IgD-negative memory B cell (primary cell): Measurements from ENCODE around the gene ABHD14A. TPM values are rescaled to one million over a fixed set of nuclear protein-coding genes. Genes with fewer than 3 reads are reported as not detected.
A peak's percentile ranks its signal among the peaks of the same experiment; 100 is the strongest.

ENCODE experiments used
- H3K27ac Mint-ChIP-seq, 3 donors: one replicate each; pipeline ENCODE4 v1.8.0; 2020 to 2022; ENCODE audit warnings: mild to moderate bottlenecking in 3 of 3, mixed read lengths in 3 of 3, moderate library complexity in 1 of 3
- H3K27me3 Mint-ChIP-seq: one replicate; pipeline ENCODE4 v1.8.0; 2021; ENCODE audit warnings: mixed read lengths
- H3K36me3 Mint-ChIP-seq: one replicate; pipeline ENCODE4 v1.8.0; 2020; ENCODE audit warnings: mild to moderate bottlenecking, mixed read lengths
- H3K4me1 Mint-ChIP-seq, 3 donors: one replicate each; pipeline ENCODE4 v1.8.0; 2020 to 2022; ENCODE audit warnings: mixed read lengths in 3 of 3, mild to moderate bottlenecking in 1 of 3
- H3K4me3 Mint-ChIP-seq, 4 donors: one replicate each; pipeline ENCODE4 v1.8.0; 2020 to 2022; ENCODE audit warnings: mild to moderate bottlenecking in 4 of 4, mixed read lengths in 4 of 4, moderate library complexity in 3 of 4
- H3K9me3 Mint-ChIP-seq, 3 donors: one replicate each; pipeline ENCODE4 v1.8.0; 2020 to 2021; ENCODE audit warnings: mixed read lengths in 3 of 3, mild to moderate bottlenecking in 1 of 3
- polyA plus RNA-seq: library from polyadenylated mRNA; unstranded; fragments of 300-500 nt; fragmentation: Illumina TruSeq; gene quantifications from one replicate; pipeline ENCODE4 v1.2.3, GENCODE V29; 2021

Gene ABHD14A
- polyA plus RNA-seq, 1 donor from 2014 or later, result 61.6 TPM

DNA sequence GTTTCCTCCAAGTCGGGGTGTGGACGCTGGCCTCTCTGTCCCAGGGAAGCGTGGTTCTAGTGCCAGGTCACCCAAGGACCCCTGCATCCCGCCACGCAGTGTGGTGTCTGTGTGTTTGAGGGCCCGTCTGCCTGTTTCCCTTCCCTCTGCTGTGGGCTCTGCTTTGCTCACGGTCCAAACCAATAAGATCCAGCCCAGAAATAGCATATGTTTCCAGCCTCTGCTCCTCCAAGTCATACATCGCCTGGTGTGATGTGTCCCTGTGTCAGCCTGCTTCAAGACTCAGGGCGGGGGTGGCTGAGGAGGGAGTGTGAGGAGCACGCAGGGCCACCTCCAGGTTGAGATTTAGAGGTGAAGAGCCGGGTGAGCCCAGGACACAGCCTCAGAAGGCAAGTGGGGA, 42.7 kb downstream of the ABHD14A start:
- no peak overlapping the region for H3K27ac Mint-ChIP-seq
- no peaks in the 10 kb centered on the region for H3K36me3 Mint-ChIP-seq
- no peaks in the 10 kb centered on the region for H3K27me3 Mint-ChIP-seq
- peaks cover 0 to 1% (median 0%) of the 10 kb centered on the region in 3 donors for H3K4me1 Mint-ChIP-seq
- H3K4me3 Mint-ChIP-seq, result no peak overlapping the region
- H3K9me3 Mint-ChIP-seq, result no peaks in the 10 kb centered on the region

DNA sequence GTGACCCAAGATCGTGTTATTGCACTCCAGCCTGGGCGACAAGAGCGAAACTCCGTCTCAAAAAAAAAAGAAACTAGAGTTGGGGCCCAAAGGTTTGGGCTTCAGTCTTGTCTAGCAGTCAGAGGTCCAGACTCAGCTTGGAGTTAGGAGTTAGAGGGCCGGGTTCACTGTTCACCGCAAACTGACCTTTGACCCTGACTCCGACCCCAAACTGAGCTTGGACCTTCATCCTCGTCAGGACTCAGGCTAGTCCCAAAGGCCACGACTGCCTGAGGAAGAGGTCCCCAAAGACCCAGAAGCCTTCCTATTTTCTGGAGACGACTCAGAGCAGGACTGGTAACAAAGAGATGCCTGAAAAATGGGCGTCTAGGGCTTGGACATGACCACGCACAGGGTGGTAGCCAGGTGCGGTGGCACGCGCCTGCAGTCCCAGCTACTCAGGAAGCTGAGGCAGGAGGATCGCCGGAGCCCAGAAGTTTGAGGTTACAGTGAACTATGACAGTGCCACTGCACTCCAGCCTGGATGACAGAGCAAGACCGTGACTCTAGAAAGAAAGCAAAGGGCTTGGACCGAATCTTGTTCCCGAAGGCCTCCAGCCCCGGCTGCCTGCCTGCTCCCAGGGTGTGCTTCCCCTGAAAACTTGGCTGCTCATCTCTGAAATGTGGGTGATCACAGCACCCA, 43.6 kb downstream of the ABHD14A start:
- H3K36me3 Mint-ChIP-seq, result no peaks in the 10 kb centered on the region

DNA sequence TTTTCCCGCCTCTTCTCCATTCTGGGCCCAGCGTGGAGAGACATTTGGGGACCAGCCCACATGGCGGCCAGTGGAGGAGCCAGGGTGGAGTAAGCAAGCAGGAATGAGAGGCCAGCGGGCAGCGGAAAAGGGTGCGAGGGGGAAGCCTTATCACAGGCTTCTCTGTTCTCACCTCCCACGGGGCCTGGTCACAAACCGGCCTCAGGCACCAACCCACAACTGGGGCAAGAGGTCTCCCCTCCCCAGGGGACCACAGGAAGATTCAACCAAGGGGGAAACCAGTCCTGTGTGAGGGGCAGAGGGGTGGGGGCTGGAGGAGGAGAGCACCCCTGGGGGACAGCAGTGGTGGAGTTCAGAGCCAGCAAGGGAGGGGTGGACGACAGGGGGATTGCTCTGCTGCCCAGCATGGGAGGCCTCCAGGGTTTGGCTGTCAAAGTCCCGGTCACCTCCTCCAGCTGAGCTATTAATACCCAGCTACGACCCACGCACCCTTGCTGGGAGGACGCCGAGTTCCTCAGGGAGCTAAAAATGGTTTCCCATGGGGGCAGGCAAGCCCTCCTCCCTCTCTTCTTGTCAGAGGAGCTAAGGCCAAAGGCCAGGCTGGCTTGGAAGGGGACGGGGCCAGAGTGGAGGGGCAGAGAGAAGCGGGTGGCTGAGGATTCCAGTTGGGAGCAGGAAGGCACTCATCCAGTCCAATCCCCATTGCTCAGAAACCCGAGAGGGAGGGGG, 44.7 kb downstream of the ABHD14A start:
- peaks cover 2% of the 10 kb centered on the region for H3K27me3 Mint-ChIP-seq
- peaks cover 0 to 10% (median 9%) of the 10 kb centered on the region in 3 donors for H3K4me1 Mint-ChIP-seq
- no peak overlapping the region for H3K27ac Mint-ChIP-seq
- no peak overlapping the region for H3K4me3 Mint-ChIP-seq
- no peaks in the 10 kb centered on the region for H3K36me3 Mint-ChIP-seq
- H3K9me3 Mint-ChIP-seq, result no peaks in the 10 kb centered on the region

More for the DNA sequence above, 43.6 kb downstream of the ABHD14A start:
- Mint-ChIP-seq H3K4me3 (no peak overlapping the region), H3K9me3 (no peaks in the 10 kb centered on the region), H3K4me1 (peaks cover 0 to 4% (median 2%) of the 10 kb centered on the region in 3 donors), H3K27ac (no peak overlapping the region), H3K27me3 (no peaks in the 10 kb centered on the region)

DNA sequence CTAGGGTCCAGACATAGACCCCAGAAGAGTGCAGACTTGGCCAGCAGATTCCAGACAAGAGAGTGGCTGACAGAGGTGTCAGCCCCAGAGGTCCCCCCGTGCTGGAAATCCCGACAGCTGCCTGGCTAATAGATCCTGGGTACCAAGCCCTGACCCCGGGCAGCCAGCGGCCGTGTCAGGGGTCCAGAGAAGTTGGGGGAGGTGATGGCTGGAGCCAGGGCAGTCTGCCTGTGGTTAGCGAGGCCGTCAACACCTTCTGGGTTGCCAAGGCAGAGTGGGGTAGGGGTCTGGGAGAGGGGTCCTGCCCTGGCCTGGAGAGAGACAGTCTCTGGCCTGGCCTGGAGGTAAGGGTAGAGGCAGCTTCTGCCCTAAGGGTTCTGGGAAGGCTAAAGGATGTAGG, 45.9 kb downstream of the ABHD14A start:
- Mint-ChIP-seq H3K27ac (no peak overlapping the region), H3K36me3 (peaks cover 1% of the 10 kb centered on the region), H3K27me3 (peaks cover 2% of the 10 kb centered on the region), H3K4me3 (no peak overlapping the region), H3K4me1 (peaks cover 0 to 10% (median 8%) of the 10 kb centered on the region in 3 donors), H3K9me3 (no peaks in the 10 kb centered on the region)

DNA sequence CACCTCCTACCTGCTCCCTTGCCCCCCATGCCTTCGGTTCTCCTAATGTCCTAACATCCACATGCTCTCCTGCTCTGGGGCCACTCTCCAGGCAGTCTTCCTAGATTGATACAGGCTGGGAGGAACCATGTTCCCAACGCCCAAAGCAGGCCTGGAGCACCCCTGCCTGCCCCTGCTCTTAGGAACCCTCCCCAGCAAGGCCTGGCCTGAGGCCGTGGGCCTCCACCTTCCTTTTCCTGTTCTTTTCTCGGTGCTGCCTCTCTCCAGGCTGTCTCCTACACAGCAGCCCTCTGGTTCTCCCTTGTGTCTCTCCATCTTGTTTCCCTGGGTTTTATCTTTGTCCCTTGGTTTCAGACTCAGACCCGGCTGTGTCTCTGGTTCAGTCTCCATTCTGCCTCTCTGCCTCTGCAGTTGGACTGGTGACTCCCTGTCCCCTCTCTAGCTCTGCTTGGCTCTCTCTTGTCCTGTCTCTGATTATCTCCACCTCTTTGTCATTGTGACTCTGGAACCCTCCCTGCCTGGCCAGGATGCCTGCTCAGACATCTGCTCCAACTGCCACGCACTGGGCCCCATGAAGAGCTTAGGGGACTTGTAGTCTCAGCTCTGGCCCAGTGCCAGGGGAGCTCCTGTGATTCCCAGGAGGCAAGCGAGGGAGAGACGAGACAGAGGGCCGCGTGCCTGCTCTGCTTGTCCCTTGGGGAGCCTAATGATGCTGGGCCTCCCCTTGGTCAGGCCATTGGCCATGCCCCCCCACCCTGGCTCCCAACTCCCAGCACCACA, 46.8 kb downstream of the ABHD14A start:
- H3K4me1 Mint-ChIP-seq, result peaks cover 0 to 10% (median 8%) of the 10 kb centered on the region in 3 donors
- H3K27ac Mint-ChIP-seq, result peak overlapping the region in 1 of 3 donors; percentile 29
- H3K9me3 Mint-ChIP-seq, result no peaks in the 10 kb centered on the region
- H3K27me3 Mint-ChIP-seq, result peaks cover 2% of the 10 kb centered on the region
- H3K36me3 Mint-ChIP-seq, result peaks cover 1% of the 10 kb centered on the region
- no peak overlapping the region for H3K4me3 Mint-ChIP-seq

DNA sequence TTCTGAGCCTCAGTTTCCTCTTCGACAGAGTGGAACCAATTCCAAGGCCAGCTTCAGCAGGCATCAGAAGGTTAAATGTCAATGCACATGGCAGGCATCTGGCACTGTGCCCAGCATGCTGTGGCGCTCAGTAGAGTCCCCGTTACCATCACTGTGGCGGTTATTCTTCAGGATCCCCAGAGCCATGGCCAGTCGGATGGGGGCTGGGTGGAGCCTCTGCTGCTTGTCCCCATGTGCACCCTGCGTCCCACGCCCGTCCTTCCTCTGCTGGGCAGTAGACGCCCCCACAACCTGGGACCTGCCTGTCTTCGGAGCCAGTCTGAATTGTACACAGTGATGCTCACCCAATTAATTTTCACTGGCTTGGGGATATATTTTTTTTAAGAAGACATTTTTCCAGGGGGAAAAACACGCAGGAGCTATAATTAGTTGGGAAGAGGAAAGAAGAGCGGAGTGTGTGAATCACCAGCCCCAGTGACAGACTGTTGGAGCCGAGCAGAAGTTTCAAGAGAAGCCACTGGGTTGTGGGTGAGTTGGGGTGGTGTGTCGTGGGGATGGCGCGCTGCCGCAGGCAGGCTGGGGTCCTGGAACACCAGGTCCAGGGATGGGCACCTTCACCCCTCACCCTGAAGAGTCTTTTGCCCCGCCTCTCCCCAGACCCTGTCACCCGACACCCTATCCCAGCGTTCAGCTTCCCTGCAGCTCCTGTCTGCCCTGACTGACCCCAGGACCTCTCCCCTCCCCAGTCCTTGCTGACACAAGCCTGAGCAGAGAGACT, 47.6 kb downstream of the ABHD14A start:
- Mint-ChIP-seq H3K27ac (no peak overlapping the region), H3K4me1 (peaks cover 0 to 10% (median 8%) of the 10 kb centered on the region in 3 donors), H3K9me3 (no peaks in the 10 kb centered on the region), H3K4me3 (no peak overlapping the region), H3K27me3 (peaks cover 2% of the 10 kb centered on the region), H3K36me3 (peaks cover 1% of the 10 kb centered on the region)

DNA sequence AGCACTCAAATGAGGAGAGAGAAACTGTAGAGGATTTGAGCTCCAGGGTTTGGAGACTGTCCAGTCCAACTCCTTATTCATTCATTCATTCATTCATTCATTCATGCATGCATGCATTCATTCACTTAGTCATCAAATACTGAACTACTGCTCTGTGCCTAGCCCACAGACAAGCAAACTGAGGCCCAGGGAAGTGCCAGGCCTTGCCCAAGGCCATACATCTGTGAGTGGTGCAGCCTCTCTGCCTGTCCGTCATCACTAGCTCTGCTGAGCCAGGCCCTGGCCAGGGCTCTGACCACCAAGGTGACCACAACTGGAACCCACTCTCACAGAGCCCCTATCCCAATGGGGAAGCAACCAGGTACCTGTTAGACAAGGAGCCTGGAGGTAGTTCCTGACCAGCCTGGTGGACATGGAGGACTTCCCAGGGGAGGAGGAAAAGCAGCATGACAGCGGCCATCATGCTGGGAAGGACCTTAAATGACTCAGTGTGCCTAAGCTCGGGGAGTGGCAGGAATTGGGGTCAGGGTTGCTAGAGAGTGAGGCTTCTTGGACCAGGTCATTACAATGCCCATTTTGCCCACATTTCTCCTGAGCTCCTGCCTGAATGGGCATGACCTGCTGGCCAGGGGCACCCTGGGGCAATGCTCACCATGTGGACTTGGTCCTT, 48.4 kb downstream of the ABHD14A start:
- peaks cover 0 to 10% (median 8%) of the 10 kb centered on the region in 3 donors for H3K4me1 Mint-ChIP-seq
- no peak overlapping the region for H3K27ac Mint-ChIP-seq
- no peaks in the 10 kb centered on the region for H3K9me3 Mint-ChIP-seq
- peaks cover 1% of the 10 kb centered on the region for H3K36me3 Mint-ChIP-seq
- H3K27me3 Mint-ChIP-seq, result peaks cover 2% of the 10 kb centered on the region
- H3K4me3 Mint-ChIP-seq, result peak overlapping the region in 1 of 4 donors; percentile 49

DNA sequence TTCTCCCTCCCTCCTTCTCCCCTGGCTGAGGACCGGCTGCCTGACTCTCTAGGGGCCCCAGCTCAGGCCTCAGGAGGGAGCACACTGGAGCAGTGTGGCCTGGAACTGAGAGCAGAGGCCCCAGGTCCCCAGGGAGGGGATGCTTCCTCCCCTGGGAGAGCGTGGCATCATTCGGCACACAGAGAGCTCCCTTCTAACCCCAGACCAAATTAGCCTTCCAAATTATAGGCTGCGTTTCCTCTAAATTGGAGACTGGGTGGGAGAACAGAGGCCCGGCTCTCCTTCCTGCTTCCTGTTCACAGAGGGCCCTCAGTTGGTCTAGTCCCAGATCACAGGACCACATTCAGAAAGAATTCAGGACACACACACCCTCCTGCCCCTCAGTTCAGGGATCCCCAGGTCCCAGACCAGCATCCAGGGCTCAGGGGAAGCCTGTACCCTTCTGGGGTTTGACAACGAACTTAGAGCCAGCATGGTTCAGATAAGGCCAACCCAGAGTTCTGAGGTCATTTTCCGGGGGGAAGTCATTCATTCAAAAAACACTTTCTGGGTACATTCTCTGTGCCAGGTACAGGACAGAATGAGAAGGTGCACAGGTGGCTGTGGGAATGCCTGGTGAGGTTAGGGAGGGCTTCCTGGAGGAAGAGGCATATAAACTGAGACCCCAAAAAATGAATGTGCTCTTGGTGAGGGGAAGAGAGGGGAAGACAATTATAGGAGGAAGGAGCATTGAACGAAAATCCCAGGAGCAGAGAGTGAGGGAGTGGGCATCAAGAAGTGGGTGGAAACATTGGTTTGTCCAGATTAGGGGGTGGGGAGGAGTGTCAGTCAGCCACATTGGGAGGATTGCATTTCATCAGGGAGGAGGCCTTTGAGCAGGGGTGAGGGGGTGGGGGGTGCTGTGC, 49.2 kb downstream of the ABHD14A start:
- H3K27ac Mint-ChIP-seq, result no peak overlapping the region
- no peaks in the 10 kb centered on the region for H3K9me3 Mint-ChIP-seq
- H3K4me3 Mint-ChIP-seq, result peak overlapping the region in 2 of 4 donors; percentile 78 to 82

DNA sequence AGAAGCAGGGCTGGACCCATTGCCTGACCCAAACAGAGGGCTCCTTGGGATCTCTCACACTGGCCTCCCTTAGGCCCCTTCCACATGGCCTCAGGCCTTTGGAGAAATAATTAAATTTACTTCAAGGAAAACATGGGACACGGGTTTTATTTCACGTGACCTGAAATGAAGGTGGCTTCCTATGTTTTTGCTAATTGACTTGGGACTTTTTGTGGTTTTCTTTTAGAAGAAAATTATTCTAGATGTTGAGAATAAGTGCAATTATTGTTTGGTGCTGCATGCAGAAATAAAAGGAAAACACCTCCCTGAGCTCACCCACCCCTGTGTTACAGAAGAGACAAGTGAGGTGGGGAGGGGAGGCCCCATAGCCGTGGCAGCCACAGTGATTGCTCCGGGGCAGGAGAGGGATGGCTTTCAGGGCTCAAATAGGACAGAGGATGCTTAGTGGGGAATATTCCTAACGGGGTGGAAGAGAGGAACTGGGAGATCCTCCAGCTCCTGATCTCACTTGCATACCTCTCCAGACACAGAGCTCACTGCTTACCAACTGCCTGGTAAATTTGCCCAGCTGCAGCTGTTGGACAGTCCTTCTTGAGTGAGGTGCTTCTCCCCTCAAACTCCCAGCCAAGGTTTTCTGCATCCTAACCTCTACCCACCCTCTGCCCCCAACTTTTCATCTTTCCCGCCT, 50.0 kb downstream of the ABHD14A start:
- Mint-ChIP-seq H3K4me3 (peak overlapping the region in 1 of 4 donors; percentile 22), H3K36me3 (peaks cover 1% of the 10 kb centered on the region), H3K4me1 (peaks cover 0 to 10% (median 8%) of the 10 kb centered on the region in 3 donors), H3K27ac (no peak overlapping the region), H3K27me3 (peaks cover 2% of the 10 kb centered on the region), H3K9me3 (no peaks in the 10 kb centered on the region)

More for the DNA sequence above, 49.2 kb downstream of the ABHD14A start:
- peaks cover 1% of the 10 kb centered on the region for H3K36me3 Mint-ChIP-seq
- H3K4me1 Mint-ChIP-seq, result peaks cover 0 to 10% (median 8%) of the 10 kb centered on the region in 3 donors
- H3K27me3 Mint-ChIP-seq, result peaks cover 2% of the 10 kb centered on the region

DNA sequence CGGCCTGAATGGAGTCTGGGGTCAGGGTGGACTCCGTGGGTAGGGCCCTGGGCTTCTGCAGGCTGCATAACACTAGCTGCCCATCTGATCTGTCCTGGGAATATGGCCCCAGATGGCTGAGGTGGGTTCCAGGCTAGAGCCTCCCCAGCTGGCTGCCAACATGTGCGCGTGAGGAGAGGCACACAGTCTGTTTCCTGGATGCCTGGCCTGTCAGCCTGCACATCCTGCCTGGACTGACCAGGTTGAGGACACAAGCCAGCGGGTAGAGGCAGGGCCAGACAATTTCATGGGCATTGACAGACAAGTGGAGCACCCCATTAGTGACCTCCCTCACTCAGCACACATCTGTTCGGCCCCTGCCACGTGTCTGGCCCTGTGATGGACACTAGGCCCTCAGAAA, 50.6 kb downstream of the ABHD14A start:
- Mint-ChIP-seq H3K36me3 (peaks cover 1% of the 10 kb centered on the region), H3K4me1 (peaks cover 0 to 10% (median 8%) of the 10 kb centered on the region in 3 donors), H3K27ac (no peak overlapping the region), H3K4me3 (peak overlapping the region in 1 of 4 donors; percentile 65), H3K27me3 (peaks cover 2% of the 10 kb centered on the region), H3K9me3 (no peaks in the 10 kb centered on the region)

DNA sequence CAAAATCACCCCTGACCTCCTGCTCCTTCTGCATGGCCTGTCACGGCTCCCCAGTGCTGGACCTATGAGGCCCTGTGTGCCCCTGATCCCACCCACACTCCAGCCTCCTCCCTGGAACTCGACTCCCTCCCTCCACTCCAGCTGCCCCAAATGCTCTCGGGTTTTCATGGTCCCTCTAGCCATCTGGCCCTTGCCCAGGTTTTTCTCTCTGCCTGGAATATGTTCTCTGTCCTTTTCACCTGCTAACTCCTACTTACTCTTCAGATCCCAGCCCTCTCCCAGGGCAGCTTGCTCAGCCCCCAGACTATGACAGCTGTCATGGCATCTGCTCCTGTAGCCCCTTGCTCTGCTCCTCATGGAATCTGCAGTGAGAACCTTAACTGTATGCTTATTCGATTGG, 51.2 kb downstream of the ABHD14A start:
- Mint-ChIP-seq H3K27ac (no peak overlapping the region), H3K36me3 (peaks cover 1% of the 10 kb centered on the region), H3K4me1 (peaks cover 0 to 10% (median 8%) of the 10 kb centered on the region in 3 donors), H3K9me3 (no peaks in the 10 kb centered on the region), H3K4me3 (no peak overlapping the region), H3K27me3 (peaks cover 2% of the 10 kb centered on the region)

DNA sequence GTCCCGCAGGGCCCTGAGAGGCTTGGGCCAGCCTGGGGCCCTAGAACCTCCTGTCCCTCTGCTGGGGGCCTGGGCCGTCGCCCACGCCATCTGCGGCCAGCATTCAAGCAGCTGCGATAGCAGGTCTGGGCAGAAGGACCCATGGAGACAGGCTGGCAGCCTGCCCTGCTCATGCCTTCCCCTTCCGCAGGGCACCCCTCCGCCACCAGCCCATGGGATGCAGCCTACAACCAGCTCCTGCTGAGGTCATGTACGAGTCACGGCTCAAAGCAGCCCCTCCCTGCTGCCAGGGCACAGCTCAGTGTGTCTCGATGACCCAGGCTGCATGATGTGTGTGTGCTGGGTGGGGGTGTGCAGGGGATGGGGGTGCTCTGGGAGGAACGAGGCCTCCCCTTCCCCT, 53.7 kb downstream of the ABHD14A start:
- Mint-ChIP-seq H3K36me3 (peaks cover 1% of the 10 kb centered on the region), H3K27me3 (peaks cover 2% of the 10 kb centered on the region), H3K9me3 (no peaks in the 10 kb centered on the region), H3K27ac (no peak overlapping the region), H3K4me1 (peaks cover 0 to 7% (median 5%) of the 10 kb centered on the region in 3 donors), H3K4me3 (no peak overlapping the region)

DNA sequence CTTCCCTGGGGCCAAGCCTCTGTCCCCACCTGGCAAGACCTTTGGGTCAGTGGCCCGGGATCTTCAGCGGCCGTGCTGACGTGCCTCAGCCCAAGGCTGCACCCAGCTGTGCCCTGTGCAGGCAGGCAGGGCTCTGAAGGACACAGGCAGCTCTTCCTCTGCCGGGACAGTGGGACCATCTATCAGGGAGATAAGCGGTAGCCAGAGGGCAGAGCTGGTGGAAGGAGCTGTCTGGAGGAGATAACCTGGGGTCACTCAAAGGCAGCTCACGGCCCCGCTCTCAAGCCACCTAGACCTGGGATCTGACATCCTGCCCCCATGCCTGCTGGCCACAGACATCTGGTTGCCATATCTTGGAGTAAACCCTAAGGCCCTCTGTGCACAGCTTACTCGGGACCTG, 54.2 kb downstream of the ABHD14A start:
- no peak overlapping the region for H3K27ac Mint-ChIP-seq
- peaks cover 1% of the 10 kb centered on the region for H3K36me3 Mint-ChIP-seq
- H3K9me3 Mint-ChIP-seq, result no peaks in the 10 kb centered on the region
- no peak overlapping the region for H3K4me3 Mint-ChIP-seq
- H3K27me3 Mint-ChIP-seq, result no peaks in the 10 kb centered on the region
- peaks cover 0 to 4% (median 2%) of the 10 kb centered on the region in 3 donors for H3K4me1 Mint-ChIP-seq
